HG03354 (cell line): ENCODE data around the gene EID1.
"Not testable (repeated sequence)": the region's sequence is repeated elsewhere in the genome, so short reads cannot be mapped to it uniquely, and the experiment has no call there.

ENCODE experiments used
- ATAC-seq: cut with Tn5 transposase; IDR thresholded peaks from one replicate; pipeline ENCODE4 v1.9.1; 2021; ENCODE audit warnings: mild to moderate bottlenecking; ENCODE audit not compliant: unreplicated experiment, poor library complexity, severe bottlenecking

The EID1 gene, protein sequence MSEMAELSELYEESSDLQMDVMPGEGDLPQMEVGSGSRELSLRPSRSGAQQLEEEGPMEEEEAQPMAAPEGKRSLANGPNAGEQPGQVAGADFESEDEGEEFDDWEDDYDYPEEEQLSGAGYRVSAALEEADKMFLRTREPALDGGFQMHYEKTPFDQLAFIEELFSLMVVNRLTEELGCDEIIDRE

DNA sequence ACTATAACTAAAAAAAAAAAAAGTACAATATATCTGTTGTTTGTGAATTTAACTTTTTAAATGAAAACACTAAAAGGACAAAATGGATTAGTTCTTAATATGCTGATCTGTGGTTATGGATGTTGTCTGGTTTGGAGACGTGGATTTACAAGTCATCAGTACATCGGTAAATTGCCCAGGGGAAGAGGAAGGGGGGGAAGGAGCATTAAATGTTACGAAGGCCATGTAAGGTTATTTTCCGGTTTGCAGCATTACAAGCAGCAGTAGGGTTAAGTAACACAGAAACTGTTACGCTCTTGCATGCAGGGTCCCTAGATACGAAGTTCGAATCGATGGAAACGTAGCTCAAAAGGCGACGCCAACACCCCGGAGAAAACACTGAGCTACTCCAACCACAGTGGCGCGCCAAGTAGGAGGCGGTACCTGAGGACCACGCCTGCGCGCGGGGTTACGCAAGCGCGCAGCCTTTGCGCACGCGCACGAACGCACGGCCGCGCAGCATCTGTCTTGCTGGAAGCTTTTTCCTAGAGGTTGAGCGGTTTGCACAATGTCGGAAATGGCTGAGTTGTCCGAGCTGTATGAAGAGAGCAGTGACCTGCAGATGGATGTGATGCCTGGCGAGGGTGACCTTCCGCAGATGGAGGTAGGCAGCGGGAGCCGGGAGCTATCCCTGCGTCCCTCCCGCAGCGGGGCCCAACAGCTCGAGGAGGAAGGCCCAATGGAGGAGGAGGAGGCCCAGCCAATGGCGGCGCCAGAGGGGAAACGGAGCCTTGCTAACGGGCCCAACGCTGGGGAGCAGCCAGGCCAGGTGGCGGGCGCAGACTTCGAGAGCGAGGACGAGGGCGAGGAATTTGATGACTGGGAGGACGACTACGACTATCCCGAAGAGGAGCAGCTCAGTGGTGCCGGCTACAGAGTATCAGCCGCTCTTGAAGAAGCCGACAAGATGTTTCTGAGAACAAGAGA is at the start of gene EID1:
Gene EID1 (plus strand): TSS at position 505 of the 966 bp plus-strand sequence. CDS start 43 bp downstream, at position 548.
- ATAC-seq: peak; percentile 94

DNA sequence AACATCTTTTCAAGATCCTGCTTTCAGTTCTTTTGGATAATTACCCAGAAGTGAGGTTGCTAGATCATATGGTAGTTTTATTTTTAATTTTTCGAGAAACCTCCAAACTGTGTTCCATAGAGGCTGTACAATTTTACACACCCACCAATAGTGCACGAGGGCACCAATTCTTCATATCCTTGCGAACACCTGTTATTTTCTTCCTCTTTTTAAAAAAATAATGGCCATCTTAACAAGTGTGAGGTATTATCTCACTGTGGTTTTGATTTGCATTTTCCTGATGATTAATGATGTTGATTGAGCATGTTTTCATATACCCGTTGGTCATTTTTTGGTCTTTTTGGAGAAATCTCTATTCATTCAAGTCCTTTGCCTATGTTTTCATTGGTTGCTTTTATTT is 49.5 kb upstream of the EID1 start:
- no peak for ATAC-seq

DNA sequence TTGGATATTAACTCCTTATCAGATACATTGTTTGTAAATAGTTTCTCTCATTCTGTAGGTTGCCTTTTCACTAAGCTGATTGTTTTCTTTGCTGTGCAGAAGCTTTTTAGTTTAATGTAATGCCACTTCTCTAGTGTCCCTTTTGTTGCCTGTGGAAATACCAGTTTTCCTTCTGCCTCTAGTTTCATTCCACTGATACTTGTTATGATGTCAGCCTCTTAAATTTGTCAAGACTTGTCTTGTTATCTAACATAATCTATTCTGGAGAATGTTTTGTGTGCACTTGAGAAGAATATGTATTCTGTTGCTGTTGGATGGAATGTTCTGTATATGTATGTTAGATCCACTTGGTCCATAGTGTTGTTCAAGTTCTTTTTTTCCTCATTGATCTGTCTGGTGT is 49.0 kb upstream of the EID1 start:
- ATAC-seq: no peak

DNA sequence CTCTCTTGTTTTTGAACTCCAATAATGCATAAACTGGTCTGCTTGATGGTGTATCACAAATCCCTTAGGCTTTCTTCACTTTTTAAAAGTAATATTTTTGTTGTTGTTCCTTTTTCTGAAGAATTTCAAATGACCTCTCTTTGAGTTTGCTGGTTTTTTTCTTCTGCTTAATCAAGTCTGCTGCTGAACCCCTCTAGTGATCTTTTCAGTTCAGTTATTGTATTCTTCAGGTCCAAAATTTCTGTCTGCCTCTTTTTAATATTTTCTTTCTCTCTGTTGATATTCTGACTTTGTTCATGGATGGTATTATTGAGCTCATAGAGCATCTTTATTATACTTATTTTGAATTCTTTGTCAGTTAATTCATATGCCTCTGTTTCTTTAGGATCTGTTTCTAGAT is 45.3 kb upstream of the EID1 start:
- no peak for ATAC-seq

- no peak for ATAC-seq
These were observed 44.3 kb upstream of the EID1 start for GRCh38 chr15:48833526-48834239.

GRCh38 chr15:48834756-48835155 is 43.2 kb upstream of the EID1 start:
- ATAC-seq: no peak

DNA sequence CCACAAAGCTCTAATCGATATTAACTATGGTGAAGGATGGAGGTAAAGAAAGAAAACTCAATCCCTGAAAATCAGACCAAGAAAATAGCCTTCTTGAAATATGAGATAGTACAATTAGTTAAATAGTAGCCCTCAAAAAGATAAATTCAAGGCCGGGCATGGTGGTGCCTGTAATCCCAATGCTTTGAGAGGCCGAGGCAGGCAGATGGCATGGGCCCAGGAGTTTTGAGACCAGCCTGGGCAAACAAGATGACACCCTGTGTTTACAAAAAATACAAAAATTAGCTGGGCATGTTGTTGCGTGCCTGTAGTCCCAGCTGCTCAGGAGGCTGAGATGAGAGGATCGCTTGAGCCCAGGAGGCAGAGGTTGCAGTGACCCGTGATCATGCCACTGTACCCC is 35.4 kb upstream of the EID1 start:
- no peak for ATAC-seq

- ATAC-seq: no peak
These were observed 32.8 kb upstream of the EID1 start for GRCh38 chr15:48845123-48845522.

DNA sequence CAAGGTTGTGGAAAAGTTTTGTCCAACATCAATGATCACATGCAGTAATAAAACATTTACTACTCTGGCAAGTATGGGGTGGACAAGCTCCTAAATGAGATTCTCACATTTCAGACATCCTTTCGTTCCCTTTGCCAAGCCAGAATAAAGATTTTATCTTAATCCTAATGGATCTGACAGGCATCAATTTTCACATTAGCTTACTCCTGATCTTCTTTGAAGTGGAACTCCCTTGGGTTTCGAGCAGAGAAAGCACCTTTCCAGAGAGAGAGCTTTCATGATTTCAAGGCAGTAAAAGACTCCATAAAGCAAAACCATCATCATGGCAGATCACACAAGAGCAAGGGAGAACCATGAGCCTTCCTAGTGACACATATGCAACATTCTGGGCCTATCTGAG is 27.3 kb upstream of the EID1 start:
- ATAC-seq: no peak

DNA sequence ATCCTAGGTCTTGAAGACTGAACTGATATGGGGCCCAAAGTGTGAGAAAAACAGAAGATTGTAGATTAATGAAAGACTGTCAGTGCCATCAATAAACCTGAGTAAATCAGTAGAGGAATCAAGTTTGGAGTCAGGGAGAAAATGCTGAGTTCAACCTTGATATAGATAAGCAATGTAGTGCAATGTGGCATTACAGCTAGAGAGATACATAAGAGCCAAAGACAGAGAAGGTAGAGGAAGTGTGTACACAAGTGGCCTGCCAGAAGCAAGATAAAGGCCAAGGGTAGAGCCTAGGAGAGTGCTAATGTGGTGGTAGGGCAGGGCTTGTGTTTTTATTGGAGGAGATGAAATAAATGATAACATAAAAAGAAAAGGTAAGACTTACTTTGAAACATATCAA is 26.0 kb upstream of the EID1 start:
- no peak for ATAC-seq

GRCh38 chr15:48854434-48854833 is 23.5 kb upstream of the EID1 start:
- not testable (repeated sequence) for ATAC-seq

DNA sequence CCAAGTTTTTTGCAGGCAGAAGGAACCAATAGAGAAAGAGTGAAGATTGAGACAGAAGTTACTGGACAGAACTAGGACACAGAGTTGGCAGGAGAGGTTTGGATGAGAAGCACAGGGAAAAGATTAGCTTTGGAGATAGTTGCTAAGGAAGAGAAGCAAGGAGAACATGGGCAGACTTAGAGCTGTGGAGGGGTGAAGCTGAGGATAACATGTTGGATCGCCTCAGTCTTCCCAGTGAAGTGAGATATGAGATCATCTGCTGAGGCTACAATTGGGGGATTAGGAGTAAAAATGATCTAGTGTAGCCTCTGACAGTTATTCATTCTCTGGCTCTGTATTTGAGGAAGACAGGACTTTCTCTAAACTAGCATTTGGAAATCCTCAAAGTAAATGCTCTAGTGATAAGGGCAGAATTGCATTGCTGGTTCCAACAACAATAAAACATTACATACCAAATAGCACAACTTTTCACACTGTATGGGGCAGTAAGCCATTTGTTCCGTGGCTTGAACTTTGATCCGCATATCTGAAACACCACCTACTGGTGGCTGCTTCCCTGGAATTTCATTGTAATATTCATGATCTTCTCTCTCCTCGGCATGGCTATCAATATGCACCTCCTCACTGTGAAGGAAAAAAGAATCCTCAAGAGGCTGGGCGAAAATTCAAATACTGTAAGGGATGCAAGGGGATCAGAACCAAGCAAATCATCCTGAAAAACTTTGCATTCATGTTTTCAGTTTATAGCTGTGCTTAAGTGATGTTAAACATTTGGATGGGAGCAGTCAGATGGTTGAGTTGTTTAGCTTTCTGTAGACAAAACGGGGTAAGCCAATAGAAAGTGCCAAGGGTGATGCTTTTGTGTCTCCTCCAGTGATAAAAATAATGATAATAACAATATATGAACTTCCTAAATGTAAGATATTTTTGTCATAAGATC is 22.2 kb upstream of the EID1 start:
- no peak for ATAC-seq

DNA sequence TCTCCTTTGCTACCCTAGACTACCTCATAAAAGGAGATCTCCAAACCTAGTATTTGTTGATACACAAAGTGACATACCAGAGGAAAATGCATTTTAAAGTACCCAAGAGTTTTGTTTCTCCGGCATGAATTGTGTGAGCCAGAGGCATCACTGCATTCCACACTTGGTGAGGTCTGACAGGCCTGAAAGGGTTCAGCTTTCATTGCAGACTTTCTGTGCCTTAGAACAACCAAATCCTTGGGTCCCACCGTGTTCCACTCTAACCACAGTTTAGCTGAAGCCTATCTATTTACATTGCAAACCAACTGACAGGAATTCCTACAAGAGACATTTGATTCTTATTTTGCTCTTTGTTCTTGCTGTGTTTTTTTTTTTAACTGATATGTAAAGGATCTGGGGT is 21.0 kb upstream of the EID1 start:
- no peak for ATAC-seq

- ATAC-seq: no peak
These were observed 19.5 kb upstream of the EID1 start for GRCh38 chr15:48858401-48858800.

- no peak for ATAC-seq
These were observed 18.5 kb upstream of the EID1 start for GRCh38 chr15:48859426-48859825.

GRCh38 chr15:48861813-48862431 is 16.0 kb upstream of the EID1 start:
- ATAC-seq: peak; percentile 67

GRCh38 chr15:48862705-48863104 is 15.2 kb upstream of the EID1 start:
- ATAC-seq: peak; percentile 44

DNA sequence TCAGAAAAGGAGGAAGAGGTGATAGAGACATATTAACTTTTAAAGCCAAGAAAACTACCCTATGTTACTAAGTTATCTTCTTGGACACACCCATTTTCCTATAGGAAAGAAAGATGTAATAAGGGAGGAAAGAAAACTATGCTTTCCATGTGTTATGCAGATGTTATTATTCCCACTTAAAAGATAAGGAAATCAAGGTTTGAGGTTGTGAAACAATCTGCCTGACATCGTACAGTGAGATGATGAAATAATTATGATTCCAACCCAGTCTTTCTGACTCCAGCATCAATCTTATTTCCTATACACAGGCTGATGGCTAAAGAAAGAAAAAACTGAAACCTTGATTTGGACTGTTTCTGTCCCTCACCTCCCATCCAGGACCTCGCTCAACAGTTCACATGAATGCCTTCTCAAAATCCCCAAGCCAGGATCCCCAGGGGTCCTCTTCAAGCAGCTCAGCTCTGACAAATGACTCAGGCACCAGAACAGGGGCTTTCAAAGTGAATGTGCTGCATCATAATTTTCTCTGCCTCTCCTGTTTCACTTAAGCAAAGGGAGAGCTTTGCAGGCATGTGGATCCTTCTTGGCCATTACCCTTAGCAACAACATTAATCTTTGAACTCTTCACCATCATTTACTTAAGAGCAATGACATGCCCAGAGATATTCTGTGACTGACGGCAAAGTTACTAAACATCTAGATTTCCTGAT is 12.4 kb upstream of the EID1 start:
- ATAC-seq: no peak
